HG02884 (cell line): ENCODE results near the gene DHRS11.
"Not testable (repeated sequence)": the region's sequence is repeated elsewhere in the genome, so short reads cannot be mapped to it uniquely, and the experiment has no call there.

Experiments
- ATAC-seq: cut with Tn5 transposase; IDR thresholded peaks from one replicate; pipeline ENCODE4 v1.9.1; 2021; ENCODE audit warnings: mild to moderate bottlenecking, moderate library complexity; ENCODE audit not compliant: unreplicated experiment

The DHRS11 gene

DNA sequence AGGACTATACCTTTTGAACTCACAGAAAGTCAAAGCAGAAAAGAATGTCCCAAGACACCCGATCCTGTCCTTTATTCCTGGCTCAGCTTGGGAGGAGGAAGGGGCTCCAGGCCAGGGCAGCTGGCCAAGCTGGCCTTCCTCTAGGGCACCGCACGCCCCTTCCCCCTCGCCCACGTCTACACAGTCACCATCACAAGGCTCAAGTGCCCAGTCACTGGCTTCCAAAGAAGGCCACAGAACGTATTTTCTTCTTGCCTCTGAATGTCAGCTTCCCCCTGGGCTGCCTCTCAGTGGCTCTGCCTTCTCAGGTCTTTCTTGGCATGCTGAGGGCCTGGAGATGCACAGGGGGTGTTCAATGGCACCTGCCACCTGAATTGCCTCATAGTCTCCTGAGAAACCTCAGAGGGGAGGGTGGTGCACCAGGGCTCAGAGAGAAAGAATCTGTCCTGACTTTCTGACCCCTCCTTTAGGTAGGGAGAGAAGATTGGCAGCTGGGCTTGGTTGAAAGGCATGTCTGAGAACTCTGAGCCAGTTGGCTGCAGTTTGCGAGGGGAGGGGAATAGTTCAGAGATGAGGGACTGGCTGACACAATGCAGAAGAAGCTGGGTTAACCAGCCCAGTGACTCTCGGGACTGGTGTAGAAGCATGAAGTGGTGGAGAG lies 2.1 kb downstream of the DHRS11 start:
- no peak for ATAC-seq

GRCh38 chr17:36594626-36595401 lies 3.1 kb downstream of the DHRS11 start:
- no peak for ATAC-seq

DNA sequence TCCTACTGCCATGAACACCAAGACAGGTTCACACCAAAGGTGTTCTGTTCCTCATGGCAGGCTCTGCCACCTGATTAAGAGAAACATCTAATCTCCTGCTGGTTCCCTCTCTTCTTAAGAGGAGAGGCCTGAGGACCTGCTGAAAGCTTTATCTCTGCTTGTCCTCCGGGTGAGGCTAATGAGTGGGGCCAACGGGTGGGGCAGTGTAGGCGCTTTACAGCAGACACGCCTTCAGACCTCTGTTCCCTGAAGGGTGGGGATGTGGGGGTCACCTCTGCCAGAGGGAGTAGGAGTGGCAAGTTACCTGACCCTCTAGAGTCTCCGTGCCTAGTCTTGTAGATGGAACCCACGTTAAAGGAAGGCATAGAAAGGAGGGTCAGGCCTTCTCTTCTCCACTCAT lies 5.5 kb downstream of the DHRS11 start:
- ATAC-seq = no peak

DNA sequence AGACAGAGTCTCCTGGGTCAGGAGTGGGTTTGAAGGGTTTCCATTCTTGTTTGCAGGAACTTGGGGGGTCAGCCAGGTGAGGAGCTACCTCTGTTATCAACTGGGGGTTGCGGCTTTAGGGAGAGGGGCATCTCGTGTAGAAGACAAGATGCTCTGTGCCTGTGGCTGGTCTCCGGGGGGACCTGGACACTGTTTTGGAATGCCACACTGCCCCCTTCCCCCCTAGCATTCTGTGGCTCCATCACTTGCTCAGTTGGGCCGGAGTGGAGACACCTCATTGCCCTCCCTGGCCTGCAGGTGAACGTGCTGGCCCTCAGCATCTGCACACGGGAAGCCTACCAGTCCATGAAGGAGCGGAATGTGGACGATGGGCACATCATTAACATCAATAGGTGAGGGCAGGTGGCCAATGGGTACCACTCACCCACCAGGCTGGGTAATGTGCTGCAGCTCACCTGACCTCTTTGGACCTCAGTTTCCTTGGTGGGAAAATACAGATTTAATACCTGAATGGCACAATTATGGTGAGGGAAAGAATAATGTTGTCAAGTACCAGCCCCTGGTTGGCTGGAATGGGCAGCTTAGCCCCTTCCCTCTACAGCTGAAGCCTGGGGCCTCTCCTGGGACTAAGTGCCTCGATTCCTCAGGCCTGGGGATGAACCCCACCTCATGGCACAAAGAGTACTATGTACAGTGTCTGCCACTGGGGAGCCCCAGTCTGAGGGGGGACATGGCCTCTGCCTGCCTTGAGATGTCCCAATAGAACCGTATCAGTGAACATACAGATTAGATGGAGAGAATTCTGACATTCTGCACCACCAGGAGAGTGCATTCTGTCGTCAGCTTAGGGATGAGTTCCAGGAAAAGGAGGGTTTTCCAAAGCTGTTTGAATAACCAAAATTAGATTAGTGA lies 6.4 kb downstream of the DHRS11 start:
- ATAC-seq = no peak

- no peak for ATAC-seq
These were observed 7.3 kb downstream of the DHRS11 start for GRCh38 chr17:36598951-36599401.

DNA sequence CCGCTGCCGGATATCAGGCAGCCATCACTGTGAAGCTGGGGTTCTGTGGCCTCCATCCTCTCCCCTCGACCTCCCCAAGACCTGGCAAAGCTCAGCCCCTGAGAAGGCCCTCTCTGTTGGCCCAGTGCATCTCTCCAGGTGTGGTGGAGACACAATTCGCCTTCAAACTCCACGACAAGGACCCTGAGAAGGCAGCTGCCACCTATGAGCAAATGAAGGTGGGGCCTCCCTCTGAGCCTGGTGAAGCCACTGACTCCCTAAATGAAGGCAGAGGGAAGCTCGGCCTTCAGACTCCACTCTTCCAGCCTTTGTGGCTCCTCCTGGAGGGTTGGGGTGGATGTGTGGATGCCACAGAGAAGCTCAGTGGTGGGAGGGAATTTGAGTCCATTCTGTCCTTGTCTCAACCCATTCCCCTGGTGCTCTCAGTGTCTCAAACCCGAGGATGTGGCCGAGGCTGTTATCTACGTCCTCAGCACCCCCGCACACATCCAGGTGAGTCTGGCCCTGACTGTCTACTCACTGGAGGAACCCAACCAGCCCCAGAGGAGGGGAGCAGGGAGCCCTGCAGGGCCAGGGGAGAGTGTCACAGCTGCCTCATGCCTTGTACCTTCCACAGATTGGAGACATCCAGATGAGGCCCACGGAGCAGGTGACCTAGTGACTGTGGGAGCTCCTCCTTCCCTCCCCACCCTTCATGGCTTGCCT lies 8.0 kb downstream of the DHRS11 start:
- no peak for ATAC-seq

GRCh38 chr17:36600465-36600864 lies 8.8 kb downstream of the DHRS11 start:
- no peak for ATAC-seq

GRCh38 chr17:36600936-36601302 lies 9.2 kb downstream of the DHRS11 start:
- ATAC-seq = no peak

DNA sequence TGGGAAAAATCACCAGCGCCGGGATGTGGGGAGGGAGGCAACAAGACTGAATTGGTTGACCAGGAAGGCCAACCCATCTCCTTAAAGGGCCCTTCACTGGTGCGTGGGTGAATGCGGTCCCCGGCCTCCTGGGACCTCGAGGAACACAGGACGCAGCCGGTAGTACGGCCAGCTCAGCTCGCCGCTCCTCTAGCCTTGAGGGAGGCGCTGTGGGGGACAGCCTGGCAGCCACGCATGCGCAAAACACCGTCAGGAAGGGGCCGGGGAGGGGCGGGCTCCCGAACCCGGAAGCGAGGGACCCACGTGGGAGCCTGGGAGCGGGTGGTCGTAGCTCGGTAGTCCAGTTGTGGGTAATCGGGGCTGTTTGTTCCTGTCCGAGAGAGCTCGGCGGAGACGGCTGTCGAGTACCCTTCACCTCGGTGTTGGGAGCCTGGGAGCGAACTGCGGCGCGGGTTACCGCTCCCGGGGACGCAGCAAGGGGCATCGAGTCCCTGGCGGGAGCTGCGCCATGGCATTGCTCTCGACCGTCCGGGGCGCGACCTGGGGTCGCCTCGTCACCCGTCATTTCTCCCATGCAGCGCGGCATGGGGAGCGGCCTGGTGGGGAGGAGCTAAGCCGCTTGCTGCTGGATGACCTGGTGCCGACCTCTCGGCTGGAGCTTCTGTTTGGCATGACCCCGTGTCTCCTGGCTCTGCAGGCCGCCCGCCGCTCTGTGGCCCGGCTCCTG lies 9.8 kb downstream of the DHRS11 start, which contains the start of gene MRM1:
Gene MRM1 (plus strand): TSS at position 281 of the 727 bp plus-strand sequence. CDS start 228 bp downstream, at position 509.
- no peak for ATAC-seq

DNA sequence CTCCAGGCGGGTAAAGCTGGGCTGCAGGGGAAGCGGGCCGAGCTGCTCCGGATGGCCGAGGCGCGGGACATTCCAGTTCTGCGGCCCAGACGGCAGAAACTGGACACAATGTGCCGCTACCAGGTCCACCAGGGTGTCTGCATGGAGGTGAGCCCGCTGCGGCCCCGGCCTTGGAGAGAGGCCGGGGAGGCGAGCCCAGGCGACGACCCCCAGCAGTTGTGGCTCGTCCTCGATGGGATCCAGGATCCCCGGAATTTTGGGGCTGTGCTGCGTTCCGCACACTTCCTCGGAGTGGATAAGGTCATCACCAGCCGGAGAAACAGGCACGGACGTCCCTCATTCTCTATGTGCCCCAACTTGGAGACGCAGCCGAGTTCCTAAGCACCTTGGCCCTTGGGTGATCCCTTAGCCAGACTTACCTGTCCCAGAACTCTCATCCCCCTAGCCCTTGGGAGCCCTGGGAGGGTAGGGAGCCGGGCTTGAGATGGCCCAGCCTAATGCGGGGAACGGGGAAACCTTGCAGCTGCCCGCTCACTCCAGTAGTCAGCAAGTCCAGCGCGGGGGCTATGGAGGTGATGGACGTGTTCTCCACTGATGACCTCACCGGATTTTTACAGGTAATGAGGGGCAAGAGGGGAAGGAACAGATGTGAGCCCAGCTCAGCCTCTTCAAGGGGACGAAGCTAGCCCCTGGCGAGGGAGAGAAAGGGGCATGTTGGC lies 10.5 kb downstream of the DHRS11 start:
- no peak for ATAC-seq

GRCh38 chr17:36602924-36603384 lies 11.3 kb downstream of the DHRS11 start:
- ATAC-seq = no peak

DNA sequence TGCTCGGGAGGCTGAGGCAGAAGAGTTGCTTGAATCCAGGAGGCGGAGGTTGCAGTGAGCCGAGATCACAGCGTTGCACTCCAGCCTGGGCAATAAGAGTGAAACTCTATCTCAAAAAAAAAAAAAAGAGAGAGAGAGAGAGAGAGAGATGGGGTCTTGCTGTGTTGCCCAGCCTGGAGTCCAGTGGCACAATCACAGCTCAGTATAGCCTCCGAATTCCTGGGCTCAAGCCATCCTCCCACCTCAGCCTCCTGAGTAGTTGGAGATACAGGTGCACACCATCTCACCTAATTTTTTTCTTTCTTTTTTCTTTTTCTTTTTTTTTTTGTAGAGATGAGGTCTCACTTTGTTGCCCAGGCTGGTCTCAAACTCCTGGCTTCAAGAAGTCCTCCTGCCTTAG lies 13.3 kb downstream of the DHRS11 start:
- ATAC-seq = not testable (repeated sequence)

- ATAC-seq = no peak
These were observed 16.6 kb downstream of the DHRS11 start for GRCh38 chr17:36608280-36608679.

DNA sequence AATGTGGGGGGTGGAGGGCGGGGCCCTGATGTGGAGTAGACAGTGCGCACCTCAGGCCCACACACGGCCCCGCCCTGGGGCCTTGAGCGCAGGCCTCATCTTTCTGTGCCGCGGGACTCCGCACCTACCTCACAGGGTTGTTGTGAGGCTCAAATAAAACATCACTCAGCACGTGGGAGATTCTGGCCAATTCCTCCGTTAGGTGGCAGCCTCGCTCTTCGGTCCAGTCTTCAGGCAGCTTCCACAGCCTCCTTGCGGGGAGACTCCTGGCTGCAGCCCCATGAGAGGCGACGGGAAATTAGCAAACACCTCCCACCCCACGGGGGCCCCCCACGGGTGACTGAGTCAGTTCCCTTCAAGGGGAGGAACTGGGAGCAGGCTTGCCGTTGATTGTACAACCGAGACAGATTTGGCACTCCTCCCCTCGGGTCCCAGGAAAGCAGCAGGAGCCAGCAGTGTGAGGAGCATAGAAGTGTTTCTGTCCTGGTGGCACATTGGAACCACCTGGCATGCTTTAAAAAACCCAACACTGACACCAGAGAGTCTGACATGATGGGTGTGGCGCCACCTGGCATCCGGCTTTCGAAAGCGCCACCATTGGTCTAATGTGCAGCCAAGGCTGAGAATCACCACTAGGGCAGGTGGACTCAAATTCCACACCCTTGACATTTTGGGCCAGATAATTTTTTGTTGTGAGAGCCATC lies 17.3 kb downstream of the DHRS11 start:
- no peak for ATAC-seq

DNA sequence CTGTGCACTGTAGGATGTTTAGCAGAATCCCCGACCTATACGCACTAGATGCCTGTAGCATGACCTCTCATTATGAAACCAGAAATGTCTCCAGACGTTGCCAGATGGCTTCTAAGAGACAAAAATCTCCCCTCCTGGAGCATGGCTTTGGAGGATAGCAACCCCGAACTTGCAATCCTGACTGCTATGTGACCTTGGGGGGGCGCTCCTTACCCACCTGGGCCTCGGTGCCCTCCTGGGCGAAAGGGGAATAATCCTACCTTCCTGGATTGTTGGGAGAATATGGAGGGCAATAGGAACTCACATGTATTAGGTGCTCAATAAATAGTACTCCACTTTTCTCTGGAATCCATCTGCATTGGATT lies 17.8 kb downstream of the DHRS11 start:
- ATAC-seq = no peak

DNA sequence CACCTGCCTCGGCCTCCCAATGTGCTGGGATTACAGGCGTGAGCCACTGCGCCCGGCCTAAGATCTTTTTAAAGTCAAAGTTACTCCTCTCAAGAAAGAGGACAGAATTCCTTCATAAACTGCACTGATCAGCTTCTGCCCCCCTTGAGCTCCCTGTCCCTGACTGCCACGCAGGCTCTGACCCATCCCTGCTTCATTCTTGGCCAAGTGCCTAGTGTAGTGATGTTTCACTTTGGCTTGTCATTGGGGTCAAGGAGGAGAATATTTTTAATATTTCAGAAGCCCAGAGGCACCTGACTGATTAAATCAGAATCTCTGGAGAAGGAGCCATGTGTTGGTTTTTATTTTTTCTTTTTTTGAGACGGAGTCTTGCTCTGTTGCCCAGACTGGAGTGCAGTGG lies 18.8 kb downstream of the DHRS11 start:
- ATAC-seq = no peak

DNA sequence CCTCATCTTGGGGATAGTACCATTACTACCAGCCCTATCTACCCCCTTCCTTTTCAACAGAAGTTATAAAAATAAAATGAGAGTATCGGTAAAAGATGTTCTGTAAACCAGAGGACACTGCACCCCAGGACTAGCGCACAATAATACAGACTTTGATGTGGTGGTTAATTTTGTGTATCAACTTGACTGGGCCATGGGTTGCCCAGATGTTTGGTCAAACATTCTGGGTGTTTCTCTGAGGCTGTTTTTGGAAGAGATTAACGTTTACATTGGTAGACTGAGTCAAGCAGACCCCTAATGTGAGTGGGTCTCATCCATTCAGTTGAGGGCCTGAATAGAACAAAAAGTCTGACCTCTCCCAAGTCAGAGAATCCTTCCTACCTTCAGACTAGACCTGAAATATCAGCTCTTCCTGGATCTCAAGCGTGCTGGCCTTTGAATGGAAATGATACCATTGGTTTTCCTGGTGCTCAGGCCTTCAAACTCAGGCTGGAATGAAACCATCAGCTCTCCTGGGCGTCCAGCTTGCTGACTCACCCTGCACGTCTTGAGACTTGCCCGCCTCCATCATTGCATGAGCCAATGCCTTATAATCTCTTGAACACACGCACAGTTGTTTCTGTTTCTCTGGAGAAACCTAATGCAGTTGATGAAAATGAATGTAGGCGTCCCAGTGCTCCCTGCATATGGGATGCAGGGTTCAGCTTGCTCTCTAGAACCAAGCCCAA lies 19.8 kb downstream of the DHRS11 start:
- no peak for ATAC-seq

DNA sequence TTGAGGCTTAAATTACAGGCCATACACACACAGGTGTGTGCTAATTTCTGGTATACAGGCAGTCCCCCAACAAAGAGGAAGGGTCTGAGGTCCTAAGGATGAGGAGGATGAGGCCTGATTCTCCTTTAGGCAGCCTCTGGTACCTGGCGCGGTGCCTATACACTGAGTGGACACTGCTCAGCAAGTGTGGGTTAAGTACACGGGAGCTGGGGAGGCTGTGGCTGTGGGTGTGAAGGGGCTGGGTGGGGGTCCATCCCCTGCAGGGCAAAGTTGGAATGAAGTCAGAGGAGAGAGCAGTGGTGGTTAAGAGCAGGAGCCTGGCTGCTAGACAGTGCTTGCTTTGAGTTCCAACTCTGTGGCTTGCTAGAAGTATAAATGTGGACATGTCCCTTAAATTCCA lies 20.6 kb downstream of the DHRS11 start:
- no peak for ATAC-seq
